Lung (tissue), 12 donors: ENCODE measurements around the gene LPCAT1. TPM values are rescaled to one million over a fixed set of nuclear protein-coding genes. Genes with fewer than 3 reads are reported as not detected.

ENCODE experiments used
- ATAC-seq: fragments of 200-7000 bp; cut with Tn5 transposase; one replicate; pipeline ENCODE4 v1.9.1; 2020; ENCODE audit warnings: moderate number of reproducible peaks; ENCODE audit not compliant: insufficient read depth, low FRiP score
- DNase-seq, 3 donors: peaks; one replicate each; pipeline ENCODE4 v3.0.0-alpha.2; 2013 to 2017
- H3K27ac ChIP-seq, 2 donors: one replicate each; pipeline ENCODE4 v1.5.1; 2013; ENCODE audit warnings: mild to moderate bottlenecking in 2 of 2, moderate library complexity in 2 of 2, control low read depth in 1 of 2, inconsistent platforms in 1 of 2, low read depth in 1 of 2, low read length in 1 of 2
- H3K27me3 ChIP-seq, 3 donors: one replicate each; pipeline ENCODE4 v1.5.1; 2013; ENCODE audit warnings: low read length in 2 of 3; ENCODE audit not compliant: control insufficient read depth in 3 of 3, insufficient read depth in 3 of 3
- H3K36me3 ChIP-seq, 4 donors: one replicate each; pipeline ENCODE4 v1.5.1; 2013; ENCODE audit warnings: low read length in 4 of 4, mild to moderate bottlenecking in 1 of 4, moderate library complexity in 1 of 4; ENCODE audit not compliant: control insufficient read depth in 4 of 4, insufficient read depth in 4 of 4
- H3K4me1 ChIP-seq, 5 donors: one replicate each; pipeline ENCODE4 v1.5.1; 2013; ENCODE audit warnings: low read length in 5 of 5, mild to moderate bottlenecking in 2 of 5, moderate library complexity in 1 of 5; ENCODE audit not compliant: control insufficient read depth in 5 of 5, insufficient read depth in 5 of 5
- H3K4me3 ChIP-seq: one replicate; pipeline ENCODE4 v1.5.1; 2013; ENCODE audit warnings: mild to moderate bottlenecking, control low read depth, moderate library complexity
- H3K9ac ChIP-seq, 2 donors: one replicate each; pipeline ENCODE4 v1.5.1; 2013; ENCODE audit warnings: low read length in 2 of 2, control low read depth in 1 of 2; ENCODE audit not compliant: insufficient read depth in 1 of 2
- H3K9me3 ChIP-seq, 4 donors: one replicate each; pipeline ENCODE4 v1.5.1; 2013; ENCODE audit warnings: low read length in 3 of 4, mild to moderate bottlenecking in 1 of 4, moderate library complexity in 1 of 4; ENCODE audit not compliant: control insufficient read depth in 4 of 4, insufficient read depth in 3 of 4
- WGBS, 2 donors: extraction: QIAGEN DNeasy Blood & Tissue Kit; methylation state at CpG; one replicate each; pipeline ENCODE4 v1.1.7; 2013; 5-methylcytosine and 5-hydroxymethylcytosine counted together
- polyA plus RNA-seq, 2 donors: library from polyadenylated mRNA; stranded (reverse); fragments of 200-250 nt; gene quantifications; one replicate each; pipeline ENCODE4 v1.2.1, GENCODE V29; 2013
- total RNA-seq, 2 donors: library from RNA; depleted of rRNA in 1 of 2; stranded (reverse); fragments of >200 nt in 1 of 2; gene quantifications; one replicate each; pipeline ENCODE4 v1.2.1, GENCODE V29; 2014 to 2021
- TF ChIP-seq, protein P1 (sequence below): IDR thresholded peaks from 2 replicates; pipeline ENCODE4 v1.5.1; 2012; ENCODE audit warnings: mild to moderate bottlenecking; ENCODE audit errors: control extremely low read depth, extremely low read depth
- donor health status: control.
- donor health status: control.
- donor health status: Bipolar disorder and iron deficiency.
- donor health status: healthy.
- donor health status: DM: yes; HTN: yes; CAD: no.

LPCAT1 gene
- total and polyA plus RNA-seq, 4 donors, result 198 to 669 (median 443) TPM

DNA sequence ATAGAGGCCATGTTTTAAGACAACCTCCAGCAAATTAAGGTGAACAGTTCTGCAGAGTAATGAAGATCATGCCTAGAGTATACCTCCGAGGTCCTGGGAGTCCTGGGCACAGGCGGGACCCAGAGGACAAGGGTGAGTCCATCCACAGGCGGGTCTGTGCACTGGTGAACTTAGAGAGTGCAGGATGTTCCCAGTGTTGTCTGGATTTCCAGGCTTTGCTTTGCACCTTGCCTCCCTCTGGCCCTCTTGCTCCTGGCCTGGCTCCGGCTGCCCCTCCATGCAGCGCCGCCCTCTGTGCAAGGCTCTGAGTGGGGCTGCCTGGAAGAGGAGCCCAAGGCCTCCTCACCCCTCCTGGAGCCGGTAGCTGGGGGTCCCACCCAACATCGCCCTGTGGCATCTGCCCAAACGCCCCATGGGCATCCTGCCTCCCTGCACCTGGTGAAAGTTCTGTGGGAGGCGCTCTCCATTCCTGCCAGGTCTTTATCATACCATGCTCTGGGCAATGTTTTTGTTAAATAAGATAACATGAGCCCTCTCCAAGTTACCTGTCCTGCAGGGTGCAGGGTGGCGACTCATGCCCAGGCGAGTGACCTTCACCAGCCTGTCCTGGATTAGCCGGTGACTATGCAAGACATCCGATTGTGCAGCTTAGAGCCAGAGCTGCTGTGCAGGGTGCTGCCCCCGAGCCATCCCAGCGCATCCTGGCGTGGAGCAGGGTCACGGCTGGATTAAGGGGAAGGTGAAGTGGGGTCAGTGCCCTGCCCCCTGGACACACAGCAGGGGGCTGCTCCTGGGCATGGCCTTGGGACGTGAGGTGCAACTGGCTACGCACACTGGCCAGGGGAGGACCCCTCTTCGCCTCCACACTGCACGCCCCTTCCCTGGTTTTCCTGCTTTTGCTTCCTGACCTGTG, 41.3 kb upstream of the LPCAT1 start:
- H3K27me3 ChIP-seq, result no peaks in the 10 kb centered on the region
- H3K9me3 ChIP-seq, result no peaks in the 10 kb centered on the region
- 84 to 92% methylated on average over 22 of the region's 22 CpGs for WGBS, 2 donors
- no peak overlapping the region for H3K4me3 ChIP-seq
- peaks cover 0 to 28% (median 18%) of the 10 kb centered on the region in 5 donors for H3K4me1 ChIP-seq
- TF ChIP-seq, protein P1, sequence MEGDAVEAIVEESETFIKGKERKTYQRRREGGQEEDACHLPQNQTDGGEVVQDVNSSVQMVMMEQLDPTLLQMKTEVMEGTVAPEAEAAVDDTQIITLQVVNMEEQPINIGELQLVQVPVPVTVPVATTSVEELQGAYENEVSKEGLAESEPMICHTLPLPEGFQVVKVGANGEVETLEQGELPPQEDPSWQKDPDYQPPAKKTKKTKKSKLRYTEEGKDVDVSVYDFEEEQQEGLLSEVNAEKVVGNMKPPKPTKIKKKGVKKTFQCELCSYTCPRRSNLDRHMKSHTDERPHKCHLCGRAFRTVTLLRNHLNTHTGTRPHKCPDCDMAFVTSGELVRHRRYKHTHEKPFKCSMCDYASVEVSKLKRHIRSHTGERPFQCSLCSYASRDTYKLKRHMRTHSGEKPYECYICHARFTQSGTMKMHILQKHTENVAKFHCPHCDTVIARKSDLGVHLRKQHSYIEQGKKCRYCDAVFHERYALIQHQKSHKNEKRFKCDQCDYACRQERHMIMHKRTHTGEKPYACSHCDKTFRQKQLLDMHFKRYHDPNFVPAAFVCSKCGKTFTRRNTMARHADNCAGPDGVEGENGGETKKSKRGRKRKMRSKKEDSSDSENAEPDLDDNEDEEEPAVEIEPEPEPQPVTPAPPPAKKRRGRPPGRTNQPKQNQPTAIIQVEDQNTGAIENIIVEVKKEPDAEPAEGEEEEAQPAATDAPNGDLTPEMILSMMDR, result no peak
- no peaks in the 10 kb centered on the region for H3K36me3 ChIP-seq
- DNase-seq, result no peak
- H3K27ac ChIP-seq, result peak overlapping the region in 1 of 2 donors; percentile 44
- H3K9ac ChIP-seq, result no peak overlapping the region
- ATAC-seq, result no peak

DNA sequence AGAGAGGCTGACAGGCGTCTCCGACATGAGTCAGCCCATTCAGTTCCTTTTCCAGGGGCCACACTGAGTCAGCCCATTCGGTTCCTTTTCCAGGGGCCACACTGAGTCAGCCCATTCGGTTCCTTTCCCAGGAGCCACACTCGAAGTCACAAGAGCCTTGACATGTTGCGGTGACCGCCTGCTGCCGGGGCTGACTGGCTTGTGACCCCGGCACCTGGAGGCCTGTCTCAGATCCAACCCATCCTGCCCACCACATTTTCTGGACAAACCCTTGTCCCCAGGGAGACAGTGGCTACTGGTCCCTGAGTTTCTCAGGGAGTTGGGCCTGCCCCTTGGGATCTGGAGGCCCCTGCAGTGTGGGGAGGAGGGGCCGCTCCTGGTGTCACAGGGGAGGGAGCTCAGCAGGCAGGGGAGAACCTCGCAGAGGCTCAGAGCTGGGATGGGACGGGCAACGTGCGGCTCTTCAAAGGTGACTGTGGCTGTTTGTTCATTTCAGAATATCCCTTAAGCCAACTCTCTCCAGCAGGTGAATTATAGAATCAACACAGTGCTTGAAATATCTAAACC, 40.5 kb upstream of the LPCAT1 start:
- DNase-seq (no peak), ATAC-seq (peak; percentile 72)
- TF ChIP-seq, protein P1, result no peak
- no peak overlapping the region for H3K4me3 ChIP-seq
- peaks cover 0 to 28% (median 18%) of the 10 kb centered on the region in 5 donors for H3K4me1 ChIP-seq
- peak overlapping the region in 1 of 2 donors; percentile 72 for H3K27ac ChIP-seq
- whole genome bisulfite sequencing, 2 donors, result 44 to 49% methylated on average over 14 of the region's 14 CpGs
- no peaks in the 10 kb centered on the region for H3K27me3 ChIP-seq
- no peaks in the 10 kb centered on the region for H3K9me3 ChIP-seq
- no peaks in the 10 kb centered on the region for H3K36me3 ChIP-seq
- H3K9ac ChIP-seq, result no peak overlapping the region

DNA sequence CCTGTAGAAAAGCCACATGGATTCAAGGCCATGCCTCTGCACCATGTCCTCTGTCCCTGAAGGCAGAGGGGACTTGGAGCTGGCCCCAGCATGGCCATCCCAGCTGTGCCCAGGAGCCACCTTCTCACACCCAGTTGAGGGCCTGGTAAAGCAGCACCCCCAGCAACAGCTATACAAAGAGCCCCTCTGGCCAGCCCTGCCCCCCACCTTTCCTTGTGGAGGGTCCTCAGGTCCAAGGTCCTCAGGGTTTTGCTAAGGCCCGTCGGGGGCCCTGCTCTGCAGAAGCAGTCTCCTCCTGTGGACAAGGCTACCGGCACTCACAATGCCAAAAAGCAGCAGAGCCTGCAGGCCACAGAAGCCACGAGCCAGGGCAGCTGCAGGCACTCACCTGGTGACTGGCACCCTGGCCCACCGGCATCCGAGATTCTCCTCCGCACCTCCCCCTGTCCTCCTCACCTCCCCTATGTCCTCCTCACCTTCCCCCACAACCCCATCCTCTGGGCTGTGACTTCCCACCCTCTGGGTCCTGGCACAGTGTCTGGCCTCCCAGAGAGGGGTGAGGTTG, 39.9 kb upstream of the LPCAT1 start:
- Histone ChIP-seq H3K27me3 (no peaks in the 10 kb centered on the region), H3K27ac (peak overlapping the region in 1 of 2 donors; percentile 72), H3K9me3 (no peaks in the 10 kb centered on the region), H3K4me1 (peaks cover 0 to 28% (median 17%) of the 10 kb centered on the region in 5 donors), H3K4me3 (no peak overlapping the region), H3K36me3 (no peaks in the 10 kb centered on the region), H3K9ac (no peak overlapping the region)
- ATAC-seq (no peak), DNase-seq (no peak)
- WGBS, 2 donors, result 35 to 56% methylated on average over 7 of the region's 7 CpGs
- TF ChIP-seq, protein P1, result no peak
